Esophagus mucosa (tissue), 1 donor: ENCODE results near the gene LRRC8D. TPM values are rescaled to one million over a fixed set of nuclear protein-coding genes. Genes with fewer than 3 reads are reported as not detected.
A peak's percentile ranks its signal among the peaks of the same experiment; 100 is the strongest.
"Not testable (repeated sequence)": the region's sequence is repeated elsewhere in the genome, so short reads cannot be mapped to it uniquely, and the experiment has no call there.

Experiments
- ATAC-seq: fragments of 200-7000 bp; cut with Tn5 transposase; one replicate; pipeline ENCODE4 v1.9.1; 2020
- total RNA-seq: library from RNA; stranded (reverse); gene quantifications from one replicate; pipeline ENCODE4 v1.2.4, GENCODE V29; 2023
- donor health status: DM: yes; HTN: yes; CAD: no.

Gene LRRC8D
- total RNA-seq, 1 donor from 2014 or later, result 15.1 TPM

DNA sequence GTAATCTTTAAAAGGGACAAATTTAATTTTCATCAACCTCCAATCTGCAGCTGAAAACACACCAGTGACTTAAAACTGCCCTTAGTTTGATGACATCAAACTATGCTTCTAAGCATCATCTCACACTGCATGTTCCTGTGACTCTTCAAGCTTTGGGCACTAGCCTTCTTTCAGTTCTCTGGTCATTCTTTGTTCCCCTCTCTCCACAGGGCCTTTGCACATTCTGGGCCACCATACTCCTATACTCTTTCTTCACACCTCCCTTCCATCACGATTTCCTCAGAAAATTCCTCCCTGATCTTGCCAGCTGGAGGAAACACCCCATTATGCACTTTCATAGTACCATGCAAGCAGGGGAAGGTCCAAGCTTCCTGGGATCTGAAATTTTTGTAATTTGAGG is 96.5 kb downstream of the LRRC8D start:
- ATAC-seq, result no peak

DNA sequence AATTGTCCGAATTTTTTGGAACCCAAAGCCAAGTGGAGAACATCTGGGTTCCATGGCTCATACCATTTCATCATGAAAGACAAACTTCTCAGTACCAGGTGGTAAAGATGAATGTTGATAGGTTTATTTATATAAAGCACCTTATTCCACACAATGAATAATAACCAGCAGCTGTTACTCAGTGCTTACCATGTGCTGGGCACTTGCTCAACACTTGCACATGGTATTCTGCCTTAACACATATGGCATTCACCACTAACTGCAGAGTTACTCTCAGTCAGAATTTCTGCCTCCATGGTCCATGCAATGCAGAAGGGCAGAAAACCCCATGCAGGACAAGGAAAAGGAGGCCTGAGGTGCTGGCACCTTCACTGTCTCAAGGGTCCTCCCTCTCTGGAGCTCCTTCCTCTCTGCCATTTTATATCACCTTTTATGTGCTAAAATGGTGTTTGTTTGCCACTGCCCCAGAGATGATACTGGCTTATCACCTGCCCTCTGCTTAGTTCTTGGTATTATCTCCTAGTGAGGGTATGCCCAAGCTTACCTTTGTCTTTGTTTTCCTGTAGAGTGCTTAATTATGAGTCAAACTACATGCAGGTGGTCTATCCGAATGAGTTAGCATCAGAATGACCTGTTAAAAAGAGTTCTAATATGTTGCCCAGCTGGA is 97.4 kb downstream of the LRRC8D start:
- peak; percentile 73 for ATAC-seq

DNA sequence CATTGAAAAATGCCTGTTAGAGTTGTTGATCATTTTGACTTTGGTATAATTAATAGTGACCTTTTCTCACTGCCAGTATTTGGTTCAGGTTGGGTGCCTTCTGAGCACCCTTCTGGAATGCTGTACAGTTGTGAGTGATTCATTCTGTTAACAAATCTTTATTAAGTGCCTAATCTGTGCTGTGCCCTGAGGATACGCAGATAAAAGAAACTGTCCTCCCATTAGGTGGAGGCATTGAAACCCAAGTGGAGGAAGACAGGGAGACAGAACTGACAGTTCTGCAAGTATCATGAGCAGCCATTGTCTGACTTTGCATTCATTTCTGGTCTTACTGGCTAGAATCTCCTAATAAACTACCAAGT is 97.9 kb downstream of the LRRC8D start:
- peak; percentile 95 for ATAC-seq

DNA sequence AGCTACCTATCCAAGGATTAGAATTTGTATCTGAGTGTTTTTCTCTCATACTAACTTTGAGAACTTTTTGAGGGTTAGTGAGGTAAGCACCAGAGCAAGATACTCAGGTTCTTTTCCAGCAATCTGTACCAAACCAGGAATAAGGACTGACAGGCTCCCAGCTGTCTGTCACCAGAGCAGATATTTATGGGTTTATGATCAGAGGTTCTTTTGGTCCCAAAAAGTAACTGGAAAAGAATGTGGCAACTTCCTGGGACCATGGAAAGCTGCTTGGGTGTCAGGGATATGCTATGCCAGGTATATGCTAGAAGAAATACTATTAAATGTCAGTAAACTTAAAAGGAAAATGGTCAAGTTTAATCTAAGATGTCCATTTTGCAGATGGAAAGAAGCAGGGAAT is 98.3 kb downstream of the LRRC8D start:
- ATAC-seq, result no peak

DNA sequence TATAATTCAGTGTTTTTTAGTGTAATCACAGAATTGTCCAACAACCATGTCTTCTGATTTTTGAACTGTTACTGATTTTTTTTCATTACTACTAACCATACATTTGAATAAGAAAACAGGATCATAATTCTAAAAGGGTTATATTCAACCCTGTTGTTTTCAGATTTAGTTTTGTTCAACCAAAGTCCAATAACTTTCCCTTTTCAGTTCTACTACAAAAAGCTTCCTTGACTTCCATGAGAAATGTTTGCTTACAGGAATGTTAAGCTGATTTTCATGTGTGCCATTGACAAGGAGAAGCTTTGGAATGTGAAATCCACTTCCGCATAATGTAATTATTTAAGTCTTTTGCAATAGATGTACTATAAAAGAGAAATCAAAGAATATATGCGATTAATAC is 102.1 kb downstream of the LRRC8D start:
- no peak for ATAC-seq

DNA sequence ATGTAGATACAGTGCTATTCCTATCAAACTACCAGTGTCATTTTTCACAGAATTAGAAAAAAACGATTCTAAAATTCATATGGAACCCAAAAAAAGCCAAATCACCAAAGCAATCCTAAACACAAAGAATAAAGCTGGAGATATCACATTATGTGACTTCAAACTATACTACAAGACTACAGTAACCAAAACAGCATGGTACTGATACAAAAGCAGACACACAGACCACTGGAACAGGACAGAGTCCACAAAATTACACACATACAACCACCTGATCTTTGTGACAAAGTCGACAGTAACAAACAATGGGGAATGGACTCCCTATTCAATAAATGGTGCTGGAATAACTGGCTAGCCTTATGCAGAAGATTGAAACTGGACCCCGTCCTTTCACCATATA is 102.7 kb downstream of the LRRC8D start:
- no peak for ATAC-seq

DNA sequence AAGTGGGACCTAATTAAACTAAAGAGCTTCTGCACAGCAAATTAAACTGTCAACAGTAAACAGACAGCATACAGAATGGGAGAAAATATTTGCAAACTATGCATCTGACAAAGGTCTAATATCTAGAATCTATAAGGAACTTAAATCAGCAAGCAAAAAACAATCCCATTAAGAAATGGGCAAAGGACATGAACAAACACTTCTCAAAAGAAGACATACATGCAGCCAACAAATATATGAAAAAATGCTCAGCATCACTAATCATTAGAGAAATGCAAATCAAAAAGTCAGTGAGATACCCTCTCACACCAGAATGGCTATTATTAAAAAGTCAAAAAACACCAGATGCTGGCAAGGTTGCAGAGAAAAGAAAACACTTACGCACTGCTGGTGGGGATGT is 103.2 kb downstream of the LRRC8D start:
- ATAC-seq, result not testable (repeated sequence)

DNA sequence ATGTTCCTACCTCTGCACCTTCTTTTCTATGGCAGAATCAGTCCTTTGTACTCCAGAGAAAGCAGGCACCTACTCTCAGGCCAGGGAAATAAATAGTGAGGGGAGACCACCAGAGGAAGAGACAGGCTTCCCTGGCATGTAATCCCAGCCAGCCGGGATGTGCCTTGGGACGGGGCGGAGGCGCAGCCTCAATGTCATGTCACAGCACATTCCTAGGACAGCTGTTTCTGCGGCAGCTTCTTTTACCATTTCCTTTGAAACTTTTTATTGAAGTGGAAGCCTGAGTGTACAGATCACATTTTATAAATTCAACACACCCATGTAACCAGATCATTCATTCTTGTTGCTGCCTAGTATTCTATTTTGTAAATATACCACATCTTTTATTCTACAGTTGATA is 106.2 kb downstream of the LRRC8D start:
- no peak for ATAC-seq

DNA sequence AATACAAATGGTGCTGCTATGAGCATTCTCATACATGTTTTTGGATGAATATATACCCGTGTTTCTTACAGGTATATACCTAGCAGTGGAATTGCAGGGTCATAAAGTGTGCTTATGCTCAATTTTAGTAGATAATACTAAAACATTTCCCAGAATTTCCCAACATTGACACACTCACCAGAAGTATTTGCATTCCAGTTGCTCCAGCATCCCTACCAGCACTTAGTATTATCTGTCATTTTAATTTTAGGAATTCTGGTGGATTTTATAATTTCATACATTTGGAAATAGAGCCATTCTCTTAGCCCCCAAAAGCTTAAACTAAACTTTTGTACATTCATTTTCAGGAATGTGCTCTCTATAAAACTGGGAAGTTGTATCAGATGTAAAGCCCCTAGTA is 106.6 kb downstream of the LRRC8D start:
- no peak for ATAC-seq

DNA sequence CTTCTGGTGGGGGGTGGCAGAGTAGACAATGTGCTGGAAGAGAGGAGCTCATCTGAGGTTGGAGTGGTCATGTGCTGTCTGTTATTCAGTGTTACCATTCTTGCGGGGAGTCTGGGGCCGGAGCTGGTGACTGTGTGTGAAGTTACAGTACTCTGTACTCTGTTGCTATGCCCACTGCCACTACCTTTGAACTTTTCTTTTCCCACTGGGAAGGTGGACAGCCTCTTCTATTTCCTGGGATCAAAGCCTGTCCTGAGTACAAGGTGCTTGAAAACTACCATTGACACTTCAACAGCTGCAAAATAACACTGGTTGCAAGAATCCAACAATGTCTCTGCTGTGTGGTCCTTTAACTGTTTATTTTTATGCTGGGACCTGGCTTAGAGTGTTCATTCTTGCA is 107.7 kb downstream of the LRRC8D start:
- no peak for ATAC-seq

DNA sequence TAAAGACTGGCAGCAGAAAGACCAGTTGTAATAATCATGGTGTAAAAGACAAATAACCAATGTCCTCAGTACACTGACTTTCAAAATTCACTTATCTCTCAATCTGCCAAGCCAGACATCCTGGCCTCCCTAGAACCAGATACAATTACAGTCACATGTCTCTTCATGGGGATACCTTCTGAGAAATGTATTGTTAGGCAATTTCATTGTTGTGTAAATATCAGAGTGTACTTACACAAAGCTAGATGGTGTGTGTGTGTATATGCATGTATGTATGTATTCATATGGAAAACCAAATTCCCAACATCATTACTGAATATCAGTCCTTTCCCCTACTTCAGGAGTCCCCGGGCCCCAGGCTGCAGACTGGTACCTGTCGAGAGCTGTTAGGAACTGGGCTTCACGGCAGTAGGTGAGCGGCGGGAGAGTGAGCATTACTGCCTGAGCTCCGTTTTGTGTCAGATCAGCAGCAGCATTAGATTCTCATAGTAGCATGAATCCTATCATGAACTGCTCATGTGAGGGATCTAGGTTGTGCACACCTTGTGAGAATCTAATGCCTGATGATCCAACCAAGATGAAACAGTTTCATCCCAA is 108.7 kb downstream of the LRRC8D start:
- ATAC-seq, result no peak

DNA sequence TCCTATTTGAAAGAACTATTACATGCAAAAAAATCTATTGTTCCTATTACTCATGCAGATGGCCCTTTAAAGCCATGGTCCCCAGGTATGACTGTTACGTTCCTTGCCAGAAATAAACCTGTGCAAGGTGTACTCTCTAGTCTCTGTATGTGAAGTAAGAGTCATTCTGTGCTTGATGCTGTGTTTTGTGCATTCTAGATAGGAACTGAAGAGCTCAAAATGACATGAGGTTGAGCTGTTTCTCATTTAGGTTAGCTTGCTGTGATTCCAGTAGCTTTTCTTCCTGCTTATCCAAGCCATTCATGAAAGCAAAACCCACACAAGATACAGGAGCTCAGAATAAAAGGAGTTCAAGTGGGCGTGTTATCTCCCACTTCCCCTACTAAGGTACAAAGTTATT is 109.7 kb downstream of the LRRC8D start:
- no peak for ATAC-seq

DNA sequence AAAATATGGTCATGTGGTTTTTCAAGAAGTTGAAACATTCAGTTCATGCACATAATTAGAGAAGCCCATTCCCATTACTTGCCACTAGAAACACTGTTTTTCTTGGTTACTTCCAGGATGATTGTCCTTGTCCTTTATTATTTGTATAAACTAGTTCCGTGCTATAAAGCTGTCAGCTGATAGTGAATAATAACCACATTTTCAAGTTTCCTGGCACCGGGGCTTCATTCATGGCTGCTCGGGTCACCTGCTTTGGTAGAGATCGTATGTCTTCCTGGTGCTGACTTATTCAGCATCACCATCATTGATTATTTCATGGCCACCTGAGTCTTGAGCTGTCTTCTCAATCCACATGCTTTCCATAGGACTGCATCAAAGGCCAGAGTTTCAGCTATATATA is 111.1 kb downstream of the LRRC8D start:
- no peak for ATAC-seq

DNA sequence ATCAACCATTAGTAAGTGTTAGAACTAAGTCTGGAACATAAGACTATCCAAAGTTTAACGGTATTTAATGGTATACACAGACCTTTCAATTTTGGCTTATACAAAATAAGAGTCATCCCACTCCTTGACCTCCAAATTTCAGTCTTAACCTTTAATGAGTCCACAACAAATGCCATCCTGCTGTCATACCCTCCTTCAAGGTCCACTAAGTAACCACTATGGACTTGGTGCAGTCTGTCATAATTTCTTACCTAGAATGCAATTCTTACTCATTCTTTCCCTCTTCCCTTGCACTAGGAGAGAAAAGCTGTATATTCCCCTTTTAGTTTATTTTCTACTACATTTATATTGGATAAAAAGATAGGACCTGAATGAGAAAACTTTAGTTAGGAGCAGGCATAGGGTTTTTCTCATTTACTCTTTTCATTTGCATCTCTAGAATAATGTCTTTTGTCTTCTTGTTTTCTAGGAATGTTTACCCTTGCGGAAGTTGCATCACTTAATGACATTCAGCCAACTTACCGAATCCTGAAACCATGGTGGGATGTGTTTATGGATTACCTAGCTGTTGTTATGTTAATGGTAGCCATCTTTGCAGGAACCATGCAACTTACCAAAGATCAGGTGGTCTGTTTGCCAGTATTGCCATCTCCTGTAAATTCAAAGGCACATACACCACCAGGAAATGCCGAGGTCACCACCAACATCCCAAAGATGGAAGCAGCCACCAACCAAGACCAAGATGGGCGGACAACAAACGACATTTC is 111.9 kb downstream of the LRRC8D start:
- no peak for ATAC-seq

DNA sequence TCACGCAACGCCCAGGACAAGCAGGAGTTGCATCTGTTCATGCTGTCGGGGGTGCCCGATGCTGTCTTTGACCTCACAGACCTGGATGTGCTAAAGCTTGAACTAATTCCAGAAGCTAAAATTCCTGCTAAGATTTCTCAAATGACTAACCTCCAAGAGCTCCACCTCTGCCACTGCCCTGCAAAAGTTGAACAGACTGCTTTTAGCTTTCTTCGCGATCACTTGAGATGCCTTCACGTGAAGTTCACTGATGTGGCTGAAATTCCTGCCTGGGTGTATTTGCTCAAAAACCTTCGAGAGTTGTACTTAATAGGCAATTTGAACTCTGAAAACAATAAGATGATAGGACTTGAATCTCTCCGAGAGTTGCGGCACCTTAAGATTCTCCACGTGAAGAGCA is 113.6 kb downstream of the LRRC8D start:
- ATAC-seq, result no peak

DNA sequence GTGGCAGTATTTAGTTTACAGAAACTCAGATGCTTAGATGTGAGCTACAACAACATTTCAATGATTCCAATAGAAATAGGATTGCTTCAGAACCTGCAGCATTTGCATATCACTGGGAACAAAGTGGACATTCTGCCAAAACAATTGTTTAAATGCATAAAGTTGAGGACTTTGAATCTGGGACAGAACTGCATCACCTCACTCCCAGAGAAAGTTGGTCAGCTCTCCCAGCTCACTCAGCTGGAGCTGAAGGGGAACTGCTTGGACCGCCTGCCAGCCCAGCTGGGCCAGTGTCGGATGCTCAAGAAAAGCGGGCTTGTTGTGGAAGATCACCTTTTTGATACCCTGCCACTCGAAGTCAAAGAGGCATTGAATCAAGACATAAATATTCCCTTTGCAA is 114.4 kb downstream of the LRRC8D start:
- ATAC-seq, result no peak

DNA sequence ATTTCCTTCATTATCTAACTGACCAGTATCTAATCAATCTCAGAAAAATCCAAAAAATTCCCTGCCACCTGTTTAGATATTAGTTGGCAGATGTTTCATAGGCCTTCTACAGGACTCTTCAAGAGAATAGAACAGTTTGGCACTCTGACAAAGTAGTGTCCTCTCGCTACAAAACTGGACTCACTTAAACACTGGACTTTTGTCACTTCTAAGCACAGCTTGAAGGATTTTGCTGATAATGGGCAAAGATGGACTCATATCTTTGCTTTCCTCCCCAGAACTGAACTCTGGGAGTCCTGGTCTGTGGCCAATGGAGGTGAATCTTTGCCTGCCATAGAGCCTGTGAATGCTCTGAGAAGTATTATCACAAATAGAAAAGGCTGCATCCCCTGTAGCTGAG is 115.9 kb downstream of the LRRC8D start:
- no peak for ATAC-seq

DNA sequence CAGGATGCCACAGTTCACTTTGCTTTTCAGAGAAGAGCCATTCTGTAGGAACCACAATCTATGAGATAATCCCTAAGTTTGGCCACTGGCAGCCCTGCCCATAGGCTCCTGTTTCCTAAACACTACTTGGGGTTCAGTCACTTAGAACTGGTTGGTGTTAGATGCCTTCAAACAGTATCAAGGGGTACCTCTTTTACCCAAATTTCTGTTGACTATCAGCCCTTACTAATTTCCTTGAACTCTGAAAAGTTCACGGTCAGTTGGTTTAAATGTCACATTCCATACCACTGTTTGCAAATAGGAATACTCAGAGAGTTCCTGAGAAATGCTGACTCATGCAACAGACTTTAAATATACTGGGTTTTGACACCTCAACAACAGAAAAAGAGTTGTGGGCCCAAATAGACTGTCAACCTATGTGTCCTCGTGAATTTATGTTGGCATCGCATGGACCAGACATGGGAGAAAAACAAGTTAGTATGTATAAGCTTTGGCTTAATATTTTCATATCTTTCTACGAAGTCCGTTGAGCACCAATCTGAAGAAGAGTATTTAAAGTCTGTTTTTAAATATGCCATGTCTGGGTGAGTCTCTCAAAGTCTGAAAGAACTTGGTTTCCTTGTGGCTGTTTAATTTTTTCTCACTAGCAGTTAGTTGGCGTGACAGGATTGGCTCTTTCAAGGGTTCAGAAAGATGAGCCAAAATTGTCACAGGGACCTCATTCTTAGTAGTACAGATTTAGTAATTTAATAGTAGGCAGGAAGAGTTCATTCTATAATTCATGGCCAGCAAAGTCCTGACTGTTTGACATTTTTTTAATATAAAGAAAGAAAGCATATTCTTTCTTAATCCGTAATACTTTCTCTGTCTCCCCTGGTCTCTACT is 117.6 kb downstream of the LRRC8D start:
- ATAC-seq, result no peak

DNA sequence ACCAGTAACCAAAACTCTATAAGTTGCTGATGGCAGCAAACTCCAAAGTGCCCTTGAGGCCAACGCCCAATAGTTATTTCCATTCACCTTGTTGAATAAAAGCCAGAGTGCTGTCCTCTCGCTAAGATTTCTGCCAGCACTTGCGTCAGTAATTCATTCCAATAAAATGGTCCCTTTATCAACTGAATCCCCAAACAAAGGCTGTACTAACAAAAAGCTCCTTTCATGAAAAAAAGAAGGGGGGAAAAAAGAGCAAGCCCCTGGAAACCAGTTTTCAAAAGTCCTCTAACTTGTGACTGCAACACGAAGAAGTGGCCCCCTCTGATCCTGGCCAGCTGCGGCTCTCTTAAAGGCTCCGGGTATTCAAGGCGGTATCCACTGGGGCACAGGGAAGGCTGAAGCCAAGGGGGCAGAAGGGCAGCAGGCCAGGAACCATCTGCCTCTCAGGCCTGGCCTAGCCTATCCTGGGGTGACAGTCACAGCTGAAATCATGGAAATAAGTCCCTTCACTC is 118.3 kb downstream of the LRRC8D start:
- ATAC-seq, result no peak

DNA sequence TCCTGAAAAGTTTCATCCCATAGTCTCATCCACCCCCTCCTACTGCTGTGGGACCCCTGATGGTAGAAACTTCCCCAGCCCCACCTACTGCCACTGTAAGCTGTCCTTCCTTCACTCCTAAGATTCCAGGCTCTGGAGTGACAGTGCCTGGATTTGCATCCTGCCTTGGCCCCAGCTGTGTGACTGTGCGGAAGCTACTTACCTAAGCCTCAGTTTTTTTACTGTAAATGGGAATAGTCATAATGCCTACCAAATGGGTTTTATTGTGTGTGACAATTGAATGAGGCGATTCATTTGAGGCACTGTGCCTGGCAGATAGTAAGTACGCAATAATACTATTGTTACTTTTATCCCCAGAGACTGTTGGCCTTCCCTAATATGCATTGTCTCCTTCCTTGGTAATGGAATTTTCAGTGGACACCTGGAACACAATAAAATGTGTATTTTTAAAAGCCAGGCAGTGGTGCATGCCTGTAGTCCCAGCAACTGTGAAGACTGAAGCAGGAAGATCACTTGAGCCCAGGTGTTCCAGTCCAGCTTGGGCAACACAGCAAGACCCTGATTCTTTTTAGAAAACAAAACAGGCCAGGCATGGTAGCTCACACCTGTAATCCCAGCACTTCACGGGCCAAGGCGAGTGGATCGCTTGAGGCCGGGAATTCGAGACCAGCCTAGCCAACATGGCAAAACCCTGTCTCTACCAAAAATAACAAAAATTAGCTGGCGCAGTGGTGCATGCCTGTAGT is 119.0 kb downstream of the LRRC8D start:
- ATAC-seq, result no peak

DNA sequence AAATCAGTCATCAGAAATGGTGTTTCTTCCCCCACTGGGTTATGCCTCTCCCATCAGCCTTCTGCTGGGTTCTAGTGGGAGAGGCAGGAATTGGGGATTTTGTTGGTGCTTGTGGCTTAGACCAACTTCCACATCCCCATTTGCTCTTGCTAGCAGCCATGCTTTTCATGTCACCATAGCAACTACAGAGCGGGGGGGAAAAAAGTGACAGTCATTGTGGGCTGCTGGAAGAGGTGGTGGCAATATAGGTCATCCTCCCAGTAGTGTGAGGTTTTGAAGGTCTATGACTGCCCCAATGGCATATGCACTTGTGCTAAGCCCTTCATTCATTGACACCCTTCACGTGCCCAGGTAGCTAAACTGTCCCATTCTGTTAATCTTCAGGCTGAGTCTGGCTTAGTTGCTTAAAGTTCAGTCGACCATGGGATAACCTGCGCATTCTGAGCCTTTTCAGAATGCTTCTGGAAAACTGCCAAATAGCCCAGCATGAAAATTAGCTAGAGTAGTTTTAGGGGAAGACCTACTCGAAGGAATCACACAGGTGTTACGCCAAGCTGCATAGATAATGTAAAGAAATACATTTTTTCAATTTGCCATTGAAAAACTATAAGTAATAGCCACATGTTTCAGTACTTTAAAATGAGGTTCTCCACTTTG is 120.4 kb downstream of the LRRC8D start:
- ATAC-seq, result no peak

DNA sequence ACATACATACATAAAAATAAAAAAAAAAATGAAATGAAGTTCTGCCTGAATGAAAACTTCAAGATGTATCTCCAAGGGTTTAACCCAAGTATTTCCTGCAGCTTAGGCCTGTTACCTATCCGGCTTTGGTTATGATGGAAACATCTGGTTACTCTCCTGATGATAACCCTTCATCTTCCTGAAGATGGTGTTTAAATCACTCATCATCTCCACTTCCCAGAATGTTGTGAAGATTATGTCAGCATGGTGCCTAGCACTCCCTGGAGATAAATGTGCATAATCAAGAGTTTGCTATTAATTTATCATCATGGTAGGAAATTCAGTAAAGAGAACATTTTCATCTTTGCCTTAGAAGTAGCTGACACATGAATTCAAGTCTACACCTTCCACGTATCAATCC is 121.2 kb downstream of the LRRC8D start:
- no peak for ATAC-seq
